Ascending aorta (tissue), 2 donors: ENCODE measurements around the gene TRIP13. TPM values are rescaled to one million over a fixed set of nuclear protein-coding genes. Genes with fewer than 3 reads are reported as not detected.

Source experiments
- DNase-seq, 2 donors: peaks; one replicate each; pipeline ENCODE4 v3.0.0-alpha.2; 2019; ENCODE audit warnings: low spot score in 2 of 2
- H3K27ac ChIP-seq, 2 donors: fragments of 200-600 bp; sonication (generic); one replicate each; pipeline ENCODE4 v1.5.1; 2016 to 2017; ENCODE audit warnings: mild to moderate bottlenecking in 1 of 2
- H3K27me3 ChIP-seq: fragments of 200-600 bp; sonication (generic); one replicate; pipeline ENCODE4 v1.5.1; 2017
- H3K36me3 ChIP-seq, 2 donors: fragments of 200-600 bp; sonication (generic); one replicate each; pipeline ENCODE4 v1.5.1; 2016
- H3K4me1 ChIP-seq, 2 donors: fragments of 200-600 bp; sonication (generic); one replicate each; pipeline ENCODE4 v1.5.1; 2016 to 2017; ENCODE audit warnings: mild to moderate bottlenecking in 1 of 2
- H3K4me3 ChIP-seq, 2 donors: fragments of 200-600 bp; sonication (generic); one replicate each; pipeline ENCODE4 v1.5.1; 2016 to 2017; ENCODE audit warnings: mild to moderate bottlenecking in 1 of 2
- H3K9me3 ChIP-seq, 2 donors: fragments of 200-600 bp; sonication (generic); one replicate each; pipeline ENCODE4 v1.5.1; 2016
- CTCF ChIP-seq, 3 experiments: fragments of 200-600 bp in 2 of 3; fragments of 450-650 bp in 1 of 3; sonication (generic) in 2 of 3; IDR thresholded peaks; one replicate each; pipeline ENCODE4 v1.5.1; 2016 to 2019; ENCODE audit warnings: antibody characterized with exemption in 3 of 3, mild to moderate bottlenecking in 1 of 3, moderate library complexity in 1 of 3
- intact Hi-C: fragments of 100-400 bp; cut with DNase I; formaldehyde crosslinking; loops from one replicate; pipeline ENCODE4 v1.15.1; 2023
- total RNA-seq: library from RNA; depleted of rRNA; stranded (reverse); fragments of >200 nt; gene quantifications from one replicate; pipeline ENCODE4 v1.1.0, GENCODE V29; 2016

TRIP13 gene
- total RNA-seq, 1 donor from 2014 or later, result not detected

- no peaks in the 10 kb centered on the region for H3K27me3 ChIP-seq
- H3K4me3 ChIP-seq, result no peak overlapping the region
- H3K36me3 ChIP-seq, result no peaks in the 10 kb centered on the region
- no peak for TF ChIP-seq CTCF (IDR thresholded peaks at IDR 0.05)
- H3K4me1 ChIP-seq, result peaks cover 0 to 10% of the 10 kb centered on the region in 2 donors
- intact Hi-C loops, result no loop called here
- no peaks in the 10 kb centered on the region for H3K9me3 ChIP-seq
- H3K27ac ChIP-seq, result no peak overlapping the region
- no peak for DNase-seq
These were observed 67.9 kb downstream of the TRIP13 start for GRCh38 chr5:960551-960950.

DNA sequence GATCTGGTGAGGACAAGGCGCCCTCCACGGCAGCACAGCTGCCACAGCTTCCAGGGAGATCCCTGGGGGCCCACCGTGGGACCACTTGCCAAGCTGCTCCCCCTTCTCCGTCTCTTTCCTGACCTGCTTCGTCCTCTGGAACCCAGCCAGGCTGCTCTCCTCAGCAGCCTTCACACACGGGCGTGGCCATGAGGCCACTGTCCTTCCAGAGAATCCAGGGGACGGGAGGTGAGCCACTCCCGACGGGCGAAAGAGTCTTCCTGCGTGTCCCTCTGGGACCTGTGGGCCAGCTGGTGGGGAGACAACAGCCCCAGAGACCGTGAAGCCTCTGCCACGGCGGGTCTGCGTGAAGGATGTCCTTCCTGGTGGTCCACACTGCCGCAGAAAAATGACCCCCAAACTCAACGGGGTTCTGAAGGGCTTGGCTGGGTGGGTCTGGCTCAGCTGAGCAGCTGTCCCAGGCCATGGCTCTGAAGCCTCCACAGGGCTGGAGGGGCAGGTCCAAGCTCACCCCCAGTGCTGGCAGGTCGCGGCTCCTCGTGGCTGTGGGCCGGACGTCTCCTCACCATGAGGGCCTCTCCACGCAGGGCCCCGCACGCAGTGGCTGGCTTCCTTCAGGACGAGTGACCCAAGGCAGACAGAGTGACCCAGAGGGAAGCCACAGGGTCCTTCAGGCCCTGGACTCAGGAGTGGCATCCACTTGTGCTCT is 68.5 kb downstream of the TRIP13 start:
- Histone ChIP-seq H3K4me3 (no peak overlapping the region), H3K4me1 (peaks cover 0 to 10% of the 10 kb centered on the region in 2 donors), H3K27ac (no peak overlapping the region), H3K27me3 (no peaks in the 10 kb centered on the region), H3K9me3 (no peaks in the 10 kb centered on the region), H3K36me3 (no peaks in the 10 kb centered on the region)
- intact Hi-C loops, result no loop called here
- TF ChIP-seq CTCF (IDR thresholded peaks at IDR 0.05), result no peak
- DNase-seq, result no peak

GRCh38 chr5:961711-962240 is 69.1 kb downstream of the TRIP13 start:
- H3K4me3 ChIP-seq, result no peak overlapping the region
- TF ChIP-seq CTCF (IDR thresholded peaks at IDR 0.05), result no peak
- no peak for DNase-seq
- no peaks in the 10 kb centered on the region for H3K27me3 ChIP-seq
- no peaks in the 10 kb centered on the region for H3K9me3 ChIP-seq
- intact Hi-C loops, result no loop called here
- peaks cover 0 to 7% of the 10 kb centered on the region in 2 donors for H3K4me1 ChIP-seq
- no peak overlapping the region for H3K27ac ChIP-seq
- H3K36me3 ChIP-seq, result no peaks in the 10 kb centered on the region

DNA sequence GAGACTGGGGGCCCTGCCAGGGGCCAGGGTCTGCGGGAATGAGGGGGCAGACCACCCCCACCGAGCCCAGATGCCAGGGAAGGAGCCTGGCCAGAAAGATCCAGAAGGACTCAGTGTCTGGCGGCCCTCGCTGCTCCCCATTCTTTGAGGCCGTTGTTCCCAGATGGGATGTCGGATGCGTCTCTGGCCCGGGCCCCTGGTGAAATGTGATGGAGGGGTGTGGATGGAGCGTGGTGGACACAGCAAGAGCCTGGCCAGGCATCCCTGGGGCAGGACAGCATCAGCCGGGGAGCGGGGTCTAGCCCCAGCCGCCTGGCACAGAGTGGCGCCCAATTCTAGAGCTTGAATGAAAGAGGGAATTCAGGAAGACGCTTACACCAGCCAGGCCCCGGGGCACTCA is 69.7 kb downstream of the TRIP13 start:
- DNase-seq, result no peak
- intact Hi-C loops, result no loop called here
- H3K4me3 ChIP-seq, result no peak overlapping the region

GRCh38 chr5:962801-963200 is 70.1 kb downstream of the TRIP13 start:
- Histone ChIP-seq H3K9me3 (no peaks in the 10 kb centered on the region), H3K4me3 (no peak overlapping the region), H3K36me3 (no peaks in the 10 kb centered on the region), H3K4me1 (no peaks in the 10 kb centered on the region), H3K27me3 (no peaks in the 10 kb centered on the region), H3K27ac (no peak overlapping the region)
- intact Hi-C loops, result no loop called here
- no peak for TF ChIP-seq CTCF (IDR thresholded peaks at IDR 0.05)
- no peak for DNase-seq

More for the DNA sequence above, 69.7 kb downstream of the TRIP13 start:
- H3K27ac ChIP-seq, result no peak overlapping the region
- TF ChIP-seq CTCF (IDR thresholded peaks at IDR 0.05), result no peak
- no peaks in the 10 kb centered on the region for H3K36me3 ChIP-seq
- H3K4me1 ChIP-seq, result peaks cover 0 to 1% of the 10 kb centered on the region in 2 donors
- H3K27me3 ChIP-seq, result no peaks in the 10 kb centered on the region
- H3K9me3 ChIP-seq, result no peaks in the 10 kb centered on the region
